EL (cell line): ENCODE results near the gene MRPL1.
A peak's percentile ranks its signal among the peaks of the same experiment; 100 is the strongest.

ENCODE experiments used
- DNase-seq: peaks from one replicate; pipeline ENCODE4 v3.0.0-alpha.2; 2016

Gene MRPL1

DNA sequence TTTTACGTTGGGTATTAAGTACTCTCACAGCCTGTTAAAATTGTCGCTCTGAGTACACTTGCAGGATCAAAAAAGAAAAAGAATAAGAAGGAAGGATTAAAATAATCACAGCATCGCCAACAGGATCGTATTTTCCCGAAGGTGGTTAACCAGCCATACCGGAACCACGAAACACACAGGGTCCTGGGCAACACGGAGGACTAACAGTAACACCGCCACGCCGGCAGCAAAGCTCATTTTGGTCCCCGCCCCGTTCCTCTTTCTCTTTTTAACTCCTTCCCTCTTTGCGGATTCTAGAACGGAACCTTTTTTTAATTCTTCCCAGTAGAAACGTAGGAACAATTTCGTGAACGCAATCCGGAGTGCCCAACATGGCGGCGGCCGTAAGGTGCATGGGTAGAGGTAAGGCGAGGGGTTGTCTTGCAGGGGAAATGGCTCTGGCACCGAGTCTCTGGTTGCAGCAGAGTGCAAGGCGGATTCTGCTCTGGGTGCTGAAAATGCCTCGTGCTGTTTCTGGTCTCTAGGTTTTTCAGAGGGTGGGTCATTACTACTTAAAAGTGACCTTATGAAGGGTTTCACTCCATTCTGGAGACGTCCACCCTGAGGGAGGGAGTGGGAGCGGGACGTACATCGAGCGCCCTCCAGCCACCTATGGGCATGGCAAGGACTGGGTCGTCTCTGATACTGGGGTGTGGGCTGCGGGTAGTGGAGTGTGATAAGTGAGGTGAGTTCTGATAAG, at the start of gene MRPL1:
Gene MRPL1 (plus strand): TSS at position 353 of the 739 bp plus-strand sequence. CDS start 19 bp downstream, at position 372.
- DNase-seq = peak; percentile 94

GRCh38 chr4:77815636-77816035, 47.0 kb upstream of the MRPL1 start:
- DNase-seq = no peak

DNA sequence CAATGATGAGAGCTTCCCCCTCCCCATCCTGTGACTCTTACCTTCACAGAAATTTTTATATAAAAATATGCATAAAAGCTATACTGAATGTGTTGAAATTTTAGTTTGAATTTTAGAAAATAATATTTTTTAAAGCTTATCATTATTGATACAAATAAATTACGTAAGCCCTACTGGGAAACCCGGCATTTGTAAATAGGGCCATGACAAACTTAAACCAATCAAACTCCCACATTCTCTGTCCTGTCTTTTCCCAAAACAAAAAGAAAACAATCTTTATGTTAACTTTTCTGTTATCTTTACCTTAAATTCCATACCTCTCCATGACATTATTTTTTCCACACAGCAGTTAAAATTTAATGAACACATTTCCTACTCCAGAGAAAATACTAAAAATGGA, 46.1 kb upstream of the MRPL1 start:
- no peak for DNase-seq

DNA sequence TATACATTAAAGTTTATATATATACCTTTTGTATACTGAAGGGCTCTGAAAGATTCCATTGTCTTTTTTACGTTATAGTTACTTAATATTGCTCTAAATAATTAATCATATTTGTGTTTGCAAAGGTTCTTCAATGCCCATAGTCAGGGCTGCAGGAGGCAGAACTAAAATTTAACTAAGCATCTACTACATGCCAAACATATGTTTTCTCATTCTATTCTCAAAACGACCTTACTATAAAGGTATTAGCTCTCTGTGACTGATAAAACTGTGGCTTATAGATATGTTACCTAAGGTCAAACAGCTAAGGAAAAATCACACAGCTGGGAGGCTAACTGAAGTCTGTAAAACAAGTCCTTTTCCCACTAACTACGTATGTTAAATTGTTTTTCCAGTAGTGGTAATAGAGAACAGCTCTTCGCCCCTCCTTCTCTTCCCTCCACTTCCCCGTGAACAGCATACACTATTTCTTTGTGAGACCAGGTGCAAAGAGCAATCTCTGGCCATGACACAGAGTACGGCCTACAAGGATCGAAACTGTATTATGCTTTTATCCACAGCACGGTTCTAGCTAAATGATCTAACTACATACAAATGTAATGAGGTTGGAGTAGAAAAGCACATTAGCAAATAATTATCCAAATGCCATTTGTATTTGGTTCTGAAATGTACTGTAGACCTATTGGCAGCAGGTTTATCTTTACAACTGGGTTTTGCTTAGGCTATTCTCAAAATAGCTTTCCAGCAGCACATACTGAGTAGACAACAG, 45.1 kb upstream of the MRPL1 start:
- peak; percentile 15 for DNase-seq

DNA sequence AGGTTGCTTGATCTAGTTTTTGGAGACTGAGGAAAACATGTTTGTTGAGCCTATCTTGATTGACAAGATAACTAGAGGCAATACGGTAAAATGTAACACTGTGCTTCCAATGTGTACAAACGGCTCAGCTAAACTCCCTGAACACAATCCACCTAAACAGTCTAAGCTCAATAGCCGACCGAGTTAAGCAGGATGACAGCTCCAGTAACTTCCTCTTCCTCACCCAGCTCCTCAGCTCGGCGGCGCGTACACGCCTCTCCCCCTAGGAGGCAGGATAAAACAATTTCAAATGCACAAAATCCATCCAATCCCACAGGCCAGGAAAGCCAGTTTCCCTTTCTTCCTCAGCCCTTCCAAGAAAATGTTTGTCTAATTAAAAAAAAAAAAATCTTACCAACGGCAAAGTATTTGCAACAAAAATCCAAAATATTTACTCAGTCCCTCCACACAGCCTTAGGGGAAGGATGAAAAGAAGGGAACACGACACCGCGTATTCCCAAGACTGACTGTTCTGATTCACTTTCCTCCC, 44.5 kb upstream of the MRPL1 start:
- peak; percentile 85 for DNase-seq

DNA sequence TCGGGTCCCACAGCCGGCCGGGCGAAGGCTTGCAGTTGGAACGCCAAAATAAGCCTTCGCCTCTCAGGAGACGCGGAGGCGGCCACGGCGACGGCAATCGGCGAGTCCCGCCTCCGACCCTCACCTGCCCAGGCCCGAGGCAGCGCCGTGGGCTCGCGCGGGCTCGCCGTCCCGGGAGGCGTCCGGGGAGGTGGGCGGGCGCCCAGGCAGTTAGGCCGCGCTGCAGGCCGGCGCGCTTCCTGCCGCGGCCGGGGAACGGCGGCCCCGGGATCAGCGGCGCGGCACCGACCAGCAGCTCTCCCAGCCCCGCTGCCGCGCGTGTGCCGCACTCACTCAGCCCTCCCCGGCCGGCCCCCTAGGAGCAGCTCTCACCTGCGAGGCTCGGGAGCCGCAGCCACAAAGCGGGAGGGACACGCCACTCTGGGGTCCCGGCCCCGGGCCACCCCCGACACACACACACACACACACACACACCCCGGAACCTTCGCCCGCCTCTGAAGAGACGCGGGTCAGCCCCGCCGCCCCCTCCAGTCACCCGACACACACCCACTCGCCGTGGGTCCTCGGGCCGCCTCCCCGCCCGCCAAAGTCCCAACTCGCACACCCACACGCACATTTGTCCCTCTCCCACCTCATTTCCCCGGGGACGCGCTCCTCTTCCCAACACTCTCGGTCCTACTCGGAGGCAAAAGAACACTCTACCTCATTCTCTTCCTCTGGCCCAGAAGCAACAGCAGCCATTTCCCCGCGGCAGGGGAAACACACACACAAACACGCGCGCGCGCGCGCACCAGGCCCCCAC, 43.8 kb upstream of the MRPL1 start, which contains the start of gene CNOT6L:
Gene CNOT6L (minus strand): TSS at position 767 of the 802 bp plus-strand sequence. CDS start 60 bp downstream, at position 707.
- peak; percentile 64 for DNase-seq

DNA sequence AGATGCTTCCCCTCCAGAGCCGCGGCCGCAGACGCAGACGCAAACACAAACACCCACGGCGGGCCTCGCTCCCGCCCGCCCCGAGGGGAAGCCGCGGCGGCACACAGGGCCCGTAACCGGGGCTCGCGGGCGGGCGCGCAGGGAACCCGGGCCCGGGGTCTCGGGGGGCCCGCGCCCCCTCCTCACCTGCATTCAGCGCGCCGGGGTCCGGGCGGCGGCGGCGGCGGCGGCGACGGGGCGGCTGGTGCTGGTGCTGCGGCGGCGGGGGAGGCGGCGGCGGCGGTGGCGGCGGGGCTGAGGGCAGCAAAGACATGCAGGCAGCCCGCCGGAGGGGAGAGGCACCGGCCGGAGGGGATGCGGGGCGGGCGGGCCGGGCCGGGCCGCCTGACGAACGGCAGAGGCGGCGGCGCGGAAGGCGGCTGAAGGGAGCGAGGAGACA, 43.2 kb upstream of the MRPL1 start:
- DNase-seq = no peak

DNA sequence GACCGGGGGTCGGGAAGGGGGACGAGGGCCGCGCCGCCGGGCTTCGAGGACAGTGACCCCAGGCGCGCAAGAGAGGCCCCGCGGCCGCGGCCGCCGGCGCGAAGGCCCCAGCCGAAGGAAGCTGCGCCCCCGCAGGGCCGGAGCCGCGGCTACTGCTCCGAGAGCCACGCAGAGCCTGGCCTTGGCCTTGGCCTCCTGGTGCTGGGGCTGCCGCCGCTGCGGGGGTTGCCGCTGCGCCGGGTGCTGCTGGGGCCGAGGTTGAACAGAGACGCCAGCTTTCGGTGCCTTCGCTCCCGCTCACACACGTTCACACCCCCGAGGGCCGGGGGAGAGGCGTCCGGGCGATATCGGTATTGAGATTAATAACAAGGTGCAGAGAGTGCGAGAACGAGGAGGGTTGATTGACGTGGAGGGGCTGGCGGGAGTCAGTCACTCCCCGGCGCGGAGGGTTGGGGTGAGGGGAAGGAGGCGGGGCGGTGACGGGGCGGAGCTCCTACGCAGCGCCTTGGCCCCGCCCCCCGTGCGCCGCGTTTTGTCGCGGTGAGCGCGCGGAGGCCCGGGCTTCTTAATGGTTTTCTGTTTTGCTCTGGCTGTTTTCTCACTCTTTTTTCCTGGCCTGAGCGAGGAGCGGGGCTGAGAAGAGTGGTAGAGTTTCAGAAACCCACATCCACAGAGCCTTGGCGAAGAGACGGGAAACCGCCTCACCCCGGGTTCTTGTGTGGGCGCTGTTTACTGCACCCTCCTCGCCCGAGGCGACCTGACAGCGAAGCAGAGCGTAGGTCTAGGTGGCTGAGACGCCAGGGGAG, 42.6 kb upstream of the MRPL1 start:
- peak; percentile 80 for DNase-seq

GRCh38 chr4:77820649-77821561, 41.7 kb upstream of the MRPL1 start:
- DNase-seq = no peak

DNA sequence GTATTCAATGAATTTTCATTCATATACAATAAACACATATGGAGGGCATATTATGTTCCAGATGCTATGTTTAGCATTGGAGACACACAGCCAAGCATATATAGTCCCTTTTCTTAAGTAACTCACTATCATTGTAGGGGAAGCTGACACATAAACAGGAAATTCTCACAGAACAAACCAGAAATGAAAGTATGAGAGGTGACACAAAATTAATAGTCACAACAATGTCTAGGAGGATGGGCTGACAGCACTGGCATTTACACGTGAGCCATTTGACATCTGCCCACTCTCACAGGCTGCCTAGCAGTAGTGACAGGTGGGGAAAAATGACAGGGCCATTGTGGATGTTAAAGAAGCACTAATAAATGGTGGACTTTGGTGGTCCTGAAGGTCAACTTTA, 40.9 kb upstream of the MRPL1 start:
- DNase-seq = no peak

- no peak for DNase-seq
Observed at GRCh38 chr4:77826275-77826674, 36.4 kb upstream of the MRPL1 start.

- no peak for DNase-seq
Observed at GRCh38 chr4:77827343-77827742, 35.3 kb upstream of the MRPL1 start.

GRCh38 chr4:77833126-77833724, 29.4 kb upstream of the MRPL1 start:
- DNase-seq = no peak

DNA sequence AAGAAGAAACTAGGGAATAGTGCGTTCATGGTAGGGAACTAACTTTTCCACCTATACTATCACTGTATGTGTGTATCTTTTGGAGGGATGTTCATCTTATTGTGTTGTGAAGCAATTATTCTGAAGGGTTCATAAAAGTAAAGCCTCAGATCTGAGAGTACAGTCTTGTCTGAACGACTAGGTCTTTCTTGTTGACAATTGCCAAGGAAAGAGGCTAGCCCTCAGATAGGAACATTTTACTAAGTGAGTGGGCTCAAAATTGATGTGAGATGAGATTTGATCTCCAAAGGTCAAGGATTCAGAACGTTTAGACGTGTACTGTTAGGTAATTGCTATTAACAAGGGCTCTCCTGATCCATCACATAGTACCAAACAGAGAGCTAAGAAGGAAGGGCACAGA, 28.2 kb upstream of the MRPL1 start:
- no peak for DNase-seq

GRCh38 chr4:77843628-77844027, 19.0 kb upstream of the MRPL1 start:
- DNase-seq = no peak

GRCh38 chr4:77844363-77844762, 18.3 kb upstream of the MRPL1 start:
- DNase-seq = no peak

DNA sequence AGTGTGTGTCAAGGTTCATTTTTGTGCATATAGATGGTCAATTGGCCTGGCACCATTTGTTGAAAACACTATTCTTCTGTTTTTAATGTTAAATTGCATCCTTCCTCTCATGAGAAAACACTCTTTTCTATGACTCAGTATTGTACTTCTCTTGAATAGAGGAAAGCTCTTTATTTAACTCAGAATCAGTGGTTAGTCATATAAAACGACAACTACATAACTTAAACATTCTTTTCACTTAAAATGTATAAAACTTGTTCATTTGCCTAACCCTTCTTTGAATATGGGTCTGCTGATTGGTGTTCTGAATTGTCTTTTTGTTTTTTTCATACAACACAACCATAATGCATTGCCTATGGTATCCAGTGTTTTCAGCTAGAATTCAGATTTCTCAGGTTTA, 17.2 kb upstream of the MRPL1 start:
- no peak for DNase-seq

GRCh38 chr4:77845929-77846328, 16.7 kb upstream of the MRPL1 start:
- no peak for DNase-seq

GRCh38 chr4:77848508-77848907, 14.1 kb upstream of the MRPL1 start:
- no peak for DNase-seq

DNA sequence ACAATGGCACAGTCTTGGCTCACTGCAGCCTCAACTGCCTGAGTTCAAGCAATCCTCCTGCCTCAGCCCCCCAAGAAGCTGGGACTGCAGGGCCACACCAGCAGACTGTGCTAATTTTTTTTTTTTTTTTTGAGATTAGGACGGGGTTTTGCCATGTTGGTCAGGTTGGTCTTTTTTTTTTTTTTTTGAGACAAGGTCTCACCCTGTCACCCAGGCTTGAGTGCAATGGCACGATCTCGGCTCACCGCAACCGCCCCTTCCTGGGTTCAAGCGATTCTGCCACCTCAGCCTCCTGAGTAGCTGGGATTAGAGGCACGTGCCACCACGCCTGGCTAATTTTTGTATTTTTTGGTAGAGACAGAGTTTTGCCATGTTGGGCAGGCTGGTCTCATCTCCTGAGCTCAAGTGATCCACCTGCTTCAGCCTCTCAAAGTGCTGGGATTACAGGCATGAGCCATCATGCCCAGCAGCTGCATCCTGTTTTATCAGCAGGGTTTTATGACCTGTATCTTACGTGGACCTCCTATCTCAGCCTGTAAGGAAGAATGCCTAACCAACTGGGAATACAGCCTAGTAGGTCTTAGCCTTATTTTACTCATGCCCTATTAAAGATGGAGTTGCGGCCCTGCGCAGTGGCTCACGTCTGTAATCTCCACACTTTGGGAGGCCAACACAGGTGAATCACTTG, 13.2 kb upstream of the MRPL1 start:
- DNase-seq = no peak
